GM06990 (cell line): ENCODE data around the gene USH1C.

Experiments
- DNase-seq: peaks from one replicate; pipeline ENCODE4 v3.0.0-alpha.2; 2011; ENCODE audit not compliant: insufficient read length; ENCODE audit errors: extremely low read depth
- H3K27me3 ChIP-seq: replicated peaks from 2 replicates; pipeline ENCODE4 v1.6.0; 2011; ENCODE audit warnings: low read length; ENCODE audit not compliant: control insufficient read depth, insufficient read depth
- H3K36me3 ChIP-seq: 2 replicates; pipeline ENCODE4 v1.5.1; 2011; ENCODE audit warnings: low read length; ENCODE audit not compliant: control insufficient read depth, insufficient read depth
- H3K4me3 ChIP-seq: replicated peaks from 2 replicates; pipeline ENCODE4 v1.5.1; 2011; ENCODE audit warnings: low read depth, mild to moderate bottlenecking, control low read depth, low read length
- TF ChIP-seq, protein P1 (sequence below): IDR thresholded peaks from 2 replicates; pipeline ENCODE4 v1.5.1; 2011; ENCODE audit warnings: low read length, control low read depth, mild to moderate bottlenecking, inconsistent platforms; ENCODE audit not compliant: insufficient read depth, poor library complexity, severe bottlenecking

The USH1C gene

GRCh38 chr11:17573526-17573925 is 29.3 kb upstream of the USH1C start:
- TF ChIP-seq, protein P1, sequence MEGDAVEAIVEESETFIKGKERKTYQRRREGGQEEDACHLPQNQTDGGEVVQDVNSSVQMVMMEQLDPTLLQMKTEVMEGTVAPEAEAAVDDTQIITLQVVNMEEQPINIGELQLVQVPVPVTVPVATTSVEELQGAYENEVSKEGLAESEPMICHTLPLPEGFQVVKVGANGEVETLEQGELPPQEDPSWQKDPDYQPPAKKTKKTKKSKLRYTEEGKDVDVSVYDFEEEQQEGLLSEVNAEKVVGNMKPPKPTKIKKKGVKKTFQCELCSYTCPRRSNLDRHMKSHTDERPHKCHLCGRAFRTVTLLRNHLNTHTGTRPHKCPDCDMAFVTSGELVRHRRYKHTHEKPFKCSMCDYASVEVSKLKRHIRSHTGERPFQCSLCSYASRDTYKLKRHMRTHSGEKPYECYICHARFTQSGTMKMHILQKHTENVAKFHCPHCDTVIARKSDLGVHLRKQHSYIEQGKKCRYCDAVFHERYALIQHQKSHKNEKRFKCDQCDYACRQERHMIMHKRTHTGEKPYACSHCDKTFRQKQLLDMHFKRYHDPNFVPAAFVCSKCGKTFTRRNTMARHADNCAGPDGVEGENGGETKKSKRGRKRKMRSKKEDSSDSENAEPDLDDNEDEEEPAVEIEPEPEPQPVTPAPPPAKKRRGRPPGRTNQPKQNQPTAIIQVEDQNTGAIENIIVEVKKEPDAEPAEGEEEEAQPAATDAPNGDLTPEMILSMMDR: no peak
- Histone ChIP-seq H3K36me3 (no peaks in the 10 kb centered on the region), H3K4me3 (no peak overlapping the region), H3K27me3 (no peaks in the 10 kb centered on the region; the same call in none of the 2 replicates)
- no peak for DNase-seq

- TF ChIP-seq, protein P1: no peak
- no peaks in the 10 kb centered on the region for H3K36me3 ChIP-seq
- H3K27me3 ChIP-seq: no peaks in the 10 kb centered on the region; the same call in none of the 2 replicates
Measured at GRCh38 chr11:17572791-17573460, 28.7 kb upstream of the USH1C start.

GRCh38 chr11:17572359-17572690 is 28.1 kb upstream of the USH1C start:
- Histone ChIP-seq H3K27me3 (no peaks in the 10 kb centered on the region; the same call in none of the 2 replicates), H3K4me3 (no peak overlapping the region), H3K36me3 (no peaks in the 10 kb centered on the region)
- no peak for DNase-seq
- TF ChIP-seq, protein P1: no peak

More at GRCh38 chr11:17572791-17573460, 28.7 kb upstream of the USH1C start:
- H3K4me3 ChIP-seq: no peak overlapping the region
- no peak for DNase-seq

DNA sequence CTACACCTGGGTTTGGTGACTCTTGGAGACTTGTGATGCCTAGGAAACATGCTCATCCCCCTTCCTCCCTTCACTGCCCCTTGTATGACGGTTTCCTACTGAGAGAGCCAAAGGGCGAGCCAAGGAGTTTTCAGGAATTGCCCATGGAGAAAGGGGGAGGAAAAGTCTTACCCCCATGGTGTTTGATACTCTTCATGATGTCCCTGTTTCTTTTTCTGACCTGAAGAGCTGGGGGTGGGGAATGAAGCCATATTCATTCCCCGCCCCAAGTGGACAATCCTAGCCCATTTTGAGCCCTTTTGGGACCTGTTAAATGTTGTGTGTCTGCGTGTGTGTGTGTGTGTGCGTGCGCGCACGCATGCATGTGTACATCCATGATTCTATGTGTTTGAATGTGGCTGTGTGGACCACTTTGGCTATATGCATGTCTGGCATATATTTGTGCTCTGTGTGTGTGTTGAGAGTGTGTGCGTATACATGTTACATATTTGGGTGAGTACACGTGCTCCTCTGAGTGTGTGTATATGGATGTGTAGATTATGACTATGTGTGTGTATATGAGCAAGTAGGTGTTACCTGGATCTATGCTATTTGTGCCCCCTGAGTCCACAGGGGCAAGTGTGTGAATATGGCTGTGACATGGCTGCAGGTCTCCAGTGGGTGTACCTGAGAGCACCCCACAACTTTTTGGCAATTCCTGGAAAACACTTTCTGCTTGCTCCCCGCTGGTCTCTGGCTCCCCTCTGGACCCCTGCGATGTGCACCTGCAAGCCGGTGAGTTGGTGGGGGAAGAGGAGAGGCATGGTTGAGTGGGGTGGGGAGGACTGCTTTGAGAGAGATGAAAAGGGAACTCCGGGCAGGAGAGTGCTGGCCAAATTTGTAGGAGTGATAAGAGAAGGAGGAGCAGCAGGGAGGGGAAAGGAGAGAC is 27.5 kb upstream of the USH1C start:
- TF ChIP-seq, protein P1: no peak
- H3K36me3 ChIP-seq: no peaks in the 10 kb centered on the region

DNA sequence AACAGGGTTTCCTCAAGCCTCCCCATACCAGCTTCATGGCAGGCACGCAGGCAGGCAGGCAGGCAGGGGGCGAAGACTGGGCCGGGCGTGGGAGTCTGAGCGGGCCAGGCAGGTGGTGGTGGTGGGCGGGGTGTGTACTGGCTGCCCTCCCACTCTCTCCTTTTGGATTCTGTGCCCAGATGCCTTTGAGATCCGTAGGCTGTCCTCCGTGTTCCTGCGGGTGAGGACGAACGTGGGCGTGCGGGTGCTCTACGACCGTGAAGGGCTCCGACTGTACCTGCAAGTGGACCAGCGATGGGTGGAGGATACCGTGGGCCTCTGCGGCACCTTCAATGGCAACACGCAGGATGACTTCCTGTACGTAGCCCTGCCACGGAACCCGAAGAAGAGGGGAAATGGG is 25.8 kb upstream of the USH1C start:
- H3K27me3 ChIP-seq: no peaks in the 10 kb centered on the region
- DNase-seq: no peak
- no peak overlapping the region for H3K4me3 ChIP-seq
- no peaks in the 10 kb centered on the region for H3K36me3 ChIP-seq
- TF ChIP-seq, protein P1: no peak

More for the DNA sequence above, 27.5 kb upstream of the USH1C start:
- Histone ChIP-seq H3K27me3 (no peaks in the 10 kb centered on the region; the same call in 1 of the 2 replicates), H3K4me3 (no peak overlapping the region)
- DNase-seq: no peak
